Endothelial cell (in vitro differentiated cells): ENCODE results near the gene MGAT5. TPM values are rescaled to one million over a fixed set of nuclear protein-coding genes. Genes with fewer than 3 reads are reported as not detected.

Experiments used
- DNase-seq: peaks from one replicate; pipeline ENCODE4 v3.0.0; 2021; ENCODE audit warnings: low spot score
- H3K27ac Mint-ChIP-seq: one replicate; pipeline ENCODE4 v1.8.0; 2021; ENCODE audit warnings: mixed read lengths, inconsistent platforms; ENCODE audit not compliant: unreplicated experiment
- H3K27me3 Mint-ChIP-seq: one replicate; pipeline ENCODE4 v1.8.0; 2021; ENCODE audit warnings: mild to moderate bottlenecking, moderate library complexity, mixed read lengths, inconsistent platforms; ENCODE audit not compliant: unreplicated experiment
- H3K36me3 Mint-ChIP-seq: one replicate; pipeline ENCODE4 v1.8.0; 2021; ENCODE audit warnings: mild to moderate bottlenecking, low read depth, mixed read lengths, inconsistent platforms; ENCODE audit not compliant: unreplicated experiment
- H3K4me1 Mint-ChIP-seq: one replicate; pipeline ENCODE4 v1.8.0; 2021; ENCODE audit warnings: mild to moderate bottlenecking, mixed read lengths, inconsistent platforms; ENCODE audit not compliant: unreplicated experiment
- H3K4me3 Mint-ChIP-seq: one replicate; pipeline ENCODE4 v1.8.0; 2021; ENCODE audit warnings: mild to moderate bottlenecking, mixed read lengths, inconsistent platforms; ENCODE audit not compliant: unreplicated experiment
- H3K9me3 Mint-ChIP-seq: one replicate; pipeline ENCODE4 v1.8.0; 2021; ENCODE audit warnings: mixed read lengths, inconsistent platforms; ENCODE audit not compliant: unreplicated experiment
- CTCF ChIP-seq: fragments of 200-600 bp; sonication (generic); IDR thresholded peaks from one replicate; pipeline ENCODE4 v1.5.0; 2021; ENCODE audit warnings: antibody characterized with exemption; ENCODE audit not compliant: unreplicated experiment
- total RNA-seq: library from RNA; stranded (reverse); fragmentation: NEBNext Ultra II Directional; extraction: Animal tissue kit (Norgen Biotek cat#: 25700); gene quantifications from one replicate; pipeline ENCODE4 v1.2.1, GENCODE V29; 2021; ENCODE audit not compliant: unreplicated experiment

MGAT5 gene
- total RNA-seq, 1 donor from 2014 or later, result 124 TPM

DNA sequence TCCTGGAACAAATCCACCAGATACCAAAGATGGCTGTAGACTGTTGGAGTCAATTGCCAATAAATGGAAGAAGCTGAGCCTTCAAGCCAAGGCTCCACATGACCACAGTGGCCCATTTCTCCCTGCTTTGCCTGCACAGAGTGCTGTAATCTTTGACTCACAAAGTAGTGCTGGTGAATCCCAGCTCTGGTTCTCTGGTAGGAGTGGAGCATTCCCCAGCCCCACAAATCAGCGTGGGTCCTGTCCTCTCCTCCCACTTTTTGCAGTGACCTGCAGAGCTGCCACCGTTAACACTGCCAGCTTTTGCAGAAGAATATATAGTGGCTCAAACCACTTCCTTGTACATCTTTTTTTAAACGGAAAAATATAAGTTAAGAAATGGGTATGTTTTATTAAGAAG, 93.9 kb downstream of the MGAT5 start:
- Mint-ChIP-seq H3K9me3 (no peaks in the 10 kb centered on the region), H3K4me1 (no peaks in the 10 kb centered on the region), H3K27me3 (peaks cover 5% of the 10 kb centered on the region), H3K4me3 (no peak overlapping the region), H3K27ac (no peak overlapping the region), H3K36me3 (peaks cover 19% of the 10 kb centered on the region)
- no peak for DNase-seq
- no peak for TF ChIP-seq CTCF

DNA sequence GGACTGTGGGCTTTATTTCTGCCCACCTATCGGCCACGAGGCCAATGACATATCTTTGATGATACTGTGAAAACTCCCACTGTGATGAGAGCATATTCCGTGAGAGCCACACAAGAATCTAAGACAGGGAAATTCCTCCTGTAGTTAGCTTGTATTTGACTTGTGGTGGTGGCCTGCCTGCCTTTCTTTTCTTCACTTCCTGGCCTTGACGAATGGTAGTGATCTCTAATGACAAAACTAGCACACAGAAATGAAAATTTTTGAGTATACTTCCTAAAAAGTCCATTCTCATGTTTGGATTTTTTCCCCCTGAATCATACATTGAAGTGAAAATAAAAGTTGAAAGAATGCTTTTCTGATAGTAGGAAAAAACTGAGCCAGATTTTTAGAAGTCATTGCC, 94.4 kb downstream of the MGAT5 start:
- Mint-ChIP-seq H3K27ac (no peak overlapping the region), H3K27me3 (peaks cover 5% of the 10 kb centered on the region), H3K36me3 (peaks cover 19% of the 10 kb centered on the region), H3K4me1 (no peaks in the 10 kb centered on the region), H3K9me3 (no peaks in the 10 kb centered on the region), H3K4me3 (no peak overlapping the region)
- DNase-seq, result no peak
- TF ChIP-seq CTCF, result no peak

GRCh38 chr2:134348760-134349159, 94.9 kb downstream of the MGAT5 start:
- peaks cover 5% of the 10 kb centered on the region for H3K27me3 Mint-ChIP-seq
- H3K27ac Mint-ChIP-seq, result no peak overlapping the region
- H3K4me1 Mint-ChIP-seq, result no peaks in the 10 kb centered on the region
- TF ChIP-seq CTCF, result no peak
- no peak for DNase-seq
- no peaks in the 10 kb centered on the region for H3K9me3 Mint-ChIP-seq
- H3K36me3 Mint-ChIP-seq, result peaks cover 18% of the 10 kb centered on the region
- H3K4me3 Mint-ChIP-seq, result no peak overlapping the region

- H3K27me3 Mint-ChIP-seq, result peaks cover 5% of the 10 kb centered on the region
- H3K4me1 Mint-ChIP-seq, result no peaks in the 10 kb centered on the region
- H3K36me3 Mint-ChIP-seq, result peaks cover 18% of the 10 kb centered on the region
- no peak for DNase-seq
- H3K9me3 Mint-ChIP-seq, result no peaks in the 10 kb centered on the region
- TF ChIP-seq CTCF, result no peak
- H3K27ac Mint-ChIP-seq, result no peak overlapping the region
- no peak overlapping the region for H3K4me3 Mint-ChIP-seq
Observed at GRCh38 chr2:134351016-134351415, 97.1 kb downstream of the MGAT5 start.

DNA sequence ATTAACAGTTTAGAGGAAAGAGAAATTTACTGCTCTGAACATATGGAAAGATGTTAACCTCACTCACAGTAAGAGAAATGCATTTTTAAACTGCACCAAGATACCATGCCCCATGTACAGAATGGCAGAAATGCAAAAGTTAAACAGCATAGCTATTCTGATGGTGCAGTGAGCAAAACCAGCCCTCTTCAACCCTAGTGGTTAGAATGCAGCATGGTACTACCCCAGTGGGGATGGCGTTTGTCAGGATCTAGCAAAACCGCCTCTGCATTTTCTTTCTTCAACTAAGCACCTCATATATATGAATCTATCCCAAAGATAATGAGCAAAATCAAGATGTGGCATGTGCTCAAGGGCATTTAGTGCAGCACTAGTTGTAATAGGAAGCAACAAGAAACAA, 98.0 kb downstream of the MGAT5 start:
- Mint-ChIP-seq H3K9me3 (no peaks in the 10 kb centered on the region), H3K27ac (no peak overlapping the region), H3K36me3 (peaks cover 24% of the 10 kb centered on the region), H3K27me3 (peaks cover 4% of the 10 kb centered on the region), H3K4me1 (no peaks in the 10 kb centered on the region), H3K4me3 (no peak overlapping the region)
- no peak for TF ChIP-seq CTCF
- DNase-seq, result no peak
